H9 (cell line): ENCODE measurements around the gene DENND10. TPM values are rescaled to one million over a fixed set of nuclear protein-coding genes. Genes with fewer than 3 reads are reported as not detected.

Source experiments
- DNase-seq: peaks from one replicate; pipeline ENCODE4 v3.0.0-alpha.2; 2017
- H2AFZ ChIP-seq: one replicate; pipeline ENCODE4 v1.6.1; 2013; ENCODE audit warnings: mild to moderate bottlenecking, low read length, control low read depth, moderate library complexity
- H2AK5ac ChIP-seq: 2 replicates; pipeline ENCODE4 v1.6.1; 2013; ENCODE audit warnings: low read length, control low read depth, mixed read lengths; ENCODE audit not compliant: insufficient read length
- H2BK120ac ChIP-seq: one replicate; pipeline ENCODE4 v1.6.1; 2013; ENCODE audit warnings: low read depth, mild to moderate bottlenecking, low read length, control low read depth, inconsistent platforms; ENCODE audit not compliant: poor library complexity, severe bottlenecking
- H2BK12ac ChIP-seq: 2 replicates; pipeline ENCODE4 v1.6.1; 2013; ENCODE audit warnings: low read length, control low read depth, mixed read lengths, low read depth; ENCODE audit not compliant: insufficient read length
- H2BK15ac ChIP-seq: 2 replicates; pipeline ENCODE4 v1.6.1; 2013; ENCODE audit warnings: low read depth, low read length, control low read depth
- H2BK20ac ChIP-seq: one replicate; pipeline ENCODE4 v1.6.1; 2013; ENCODE audit warnings: low read depth, mild to moderate bottlenecking, low read length, control low read depth, inconsistent platforms; ENCODE audit not compliant: poor library complexity, severe bottlenecking
- H2BK5ac ChIP-seq: 2 replicates; pipeline ENCODE4 v1.6.1; 2013; ENCODE audit warnings: low read length, control low read depth, mixed read lengths; ENCODE audit not compliant: insufficient read length
- H3K14ac ChIP-seq: 2 replicates; pipeline ENCODE4 v1.6.1; 2013; ENCODE audit warnings: low read length, control low read depth; ENCODE audit not compliant: insufficient read depth
- H3K18ac ChIP-seq: 2 replicates; pipeline ENCODE4 v1.6.1; 2013; ENCODE audit warnings: low read depth, mild to moderate bottlenecking, mixed read lengths, low read length, control low read depth; ENCODE audit not compliant: insufficient read length
- H3K23ac ChIP-seq: 2 replicates; pipeline ENCODE4 v1.6.1; 2013; ENCODE audit warnings: low read length, control low read depth, mixed read lengths, low read depth; ENCODE audit not compliant: insufficient read length
- H3K23me2 ChIP-seq: 2 replicates; pipeline ENCODE4 v1.6.1; 2013; ENCODE audit warnings: low read depth, mild to moderate bottlenecking, mixed read lengths, low read length, control low read depth; ENCODE audit not compliant: insufficient read length, poor library complexity, severe bottlenecking
- H3K27ac ChIP-seq: 2 replicates; pipeline ENCODE4 v1.5.1; 2013; ENCODE audit warnings: low read length, control low read depth, mixed read lengths, low read depth; ENCODE audit not compliant: insufficient read length
- H3K27me3 ChIP-seq: 2 replicates; pipeline ENCODE4 v1.6.1; 2013; ENCODE audit warnings: low read length, control low read depth, inconsistent platforms; ENCODE audit not compliant: insufficient read depth
- H3K4ac ChIP-seq: 2 replicates; pipeline ENCODE4 v1.6.1; 2013; ENCODE audit warnings: low read depth, mild to moderate bottlenecking, control low read depth, inconsistent platforms, low read length, moderate library complexity
- H3K4me1 ChIP-seq: 2 replicates; pipeline ENCODE4 v1.6.1; 2013; ENCODE audit warnings: low read length, control low read depth, inconsistent platforms; ENCODE audit not compliant: insufficient read depth
- H3K4me2 ChIP-seq: 2 replicates; pipeline ENCODE4 v1.6.1; 2013; ENCODE audit warnings: low read length, control low read depth, mixed read lengths; ENCODE audit not compliant: insufficient read length, insufficient read depth
- H3K56ac ChIP-seq: 2 replicates; pipeline ENCODE4 v1.6.1; 2013; ENCODE audit warnings: low read depth, mild to moderate bottlenecking, mixed read lengths, low read length, control low read depth; ENCODE audit not compliant: insufficient read length
- H3K79me1 ChIP-seq: 2 replicates; pipeline ENCODE4 v1.6.1; 2013; ENCODE audit warnings: low read depth, mild to moderate bottlenecking, moderate library complexity, low read length, control low read depth, inconsistent platforms; ENCODE audit not compliant: insufficient read depth, poor library complexity, severe bottlenecking
- H3K79me2 ChIP-seq: 2 replicates; pipeline ENCODE4 v1.6.1; 2013; ENCODE audit warnings: low read length, control low read depth, inconsistent platforms; ENCODE audit not compliant: insufficient read depth
- H3K9ac ChIP-seq: 2 replicates; pipeline ENCODE4 v1.6.1; 2013; ENCODE audit warnings: low read length, control low read depth, mixed read lengths; ENCODE audit not compliant: insufficient read length; ENCODE audit errors: extremely low read depth
- H3K9me3 ChIP-seq: one replicate; pipeline ENCODE4 v1.6.1; 2013; ENCODE audit warnings: low read depth, low read length, inconsistent platforms; ENCODE audit not compliant: control insufficient read depth
- H3T11ph ChIP-seq: one replicate; pipeline ENCODE4 v1.6.1; 2013; ENCODE audit warnings: mild to moderate bottlenecking, low read length, control low read depth, inconsistent platforms
- H4K20me1 ChIP-seq: one replicate; pipeline ENCODE4 v1.6.1; 2013; ENCODE audit not compliant: control insufficient read depth, insufficient read length, insufficient read depth
- H4K5ac ChIP-seq: 2 replicates; pipeline ENCODE4 v1.6.1; 2013; ENCODE audit warnings: low read depth, mild to moderate bottlenecking, mixed read lengths, low read length, control low read depth; ENCODE audit not compliant: insufficient read length
- H4K8ac ChIP-seq: replicated peaks from 2 replicates; pipeline ENCODE4 v1.6.1; 2013; ENCODE audit warnings: low read length, control low read depth, mixed read lengths, low read depth; ENCODE audit not compliant: insufficient read length
- H4K91ac ChIP-seq: 2 replicates; pipeline ENCODE4 v1.6.1; 2013; ENCODE audit warnings: low read depth, mild to moderate bottlenecking, moderate library complexity, mixed read lengths, low read length, control low read depth; ENCODE audit not compliant: insufficient read length
- H3K27ac Mint-ChIP-seq, 3 experiments: 2 replicates in 2 of 3; 3 replicates in 1 of 3; pipeline ENCODE4 v1.8.0; 2020 to 2021; ENCODE audit warnings: mixed read lengths in 3 of 3, mild to moderate bottlenecking in 1 of 3, moderate library complexity in 1 of 3
- H3K27me3 Mint-ChIP-seq: 2 replicates; pipeline ENCODE4 v1.8.0; 2021; ENCODE audit warnings: low read depth, mild to moderate bottlenecking, moderate library complexity, mixed read lengths
- H3K36me3 Mint-ChIP-seq, 3 experiments: 2 replicates in 2 of 3; 3 replicates in 1 of 3; pipeline ENCODE4 v1.8.0; 2020 to 2021; ENCODE audit warnings: low read depth in 3 of 3, mixed read lengths in 3 of 3; ENCODE audit not compliant: insufficient read depth in 1 of 3
- H3K4me1 Mint-ChIP-seq, 2 experiments: 2 replicates each; pipeline ENCODE4 v1.8.0; 2020; ENCODE audit warnings: mixed read lengths in 2 of 2
- H3K4me3 Mint-ChIP-seq, 2 experiments: 2 replicates in 1 of 2; 3 replicates in 1 of 2; pipeline ENCODE4 v1.8.0; 2020 to 2021; ENCODE audit warnings: mild to moderate bottlenecking in 2 of 2, mixed read lengths in 2 of 2, moderate library complexity in 1 of 2
- H3K9me3 Mint-ChIP-seq, 2 experiments: 2 replicates in 1 of 2; 3 replicates in 1 of 2; pipeline ENCODE4 v1.8.0; 2020; ENCODE audit warnings: mild to moderate bottlenecking in 2 of 2, mixed read lengths in 2 of 2, moderate library complexity in 1 of 2
- CTCF ChIP-seq: fragments of 200-600 bp; sonication (generic); conservative IDR thresholded peaks from 3 replicates; pipeline ENCODE4 v1.8.0; 2021; ENCODE audit warnings: antibody characterized with exemption, mild to moderate bottlenecking
- WGBS: extraction: QIAGEN DNeasy Blood & Tissue Kit; methylation state at CpG from one replicate; pipeline ENCODE4 v1.1.7; 2013; ENCODE audit warnings: missing lambda C conversion rate, low lambda C conversion rate, mixed read lengths; ENCODE audit not compliant: insufficient read length; ENCODE audit errors: extremely low coverage; 5-methylcytosine and 5-hydroxymethylcytosine counted together
- total RNA-seq: library from RNA; stranded (reverse); gene quantifications from 2 replicates; pipeline ENCODE4 v1.2.1, GENCODE V29; 2021

DENND10 gene
- total RNA-seq, 1 experiment from 2014 or later, result 63.2 TPM

GRCh38 chr10:119167041-119167440, 63.1 kb downstream of the DENND10 start:
- Histone ChIP-seq H2BK120ac (no peak overlapping the region), H3T11ph (no peak overlapping the region), H2BK15ac (no peak overlapping the region)

More at GRCh38 chr10:119167041-119167440, 63.1 kb downstream of the DENND10 start:
- Histone ChIP-seq H4K5ac (no peak overlapping the region), H2AK5ac (no peak overlapping the region), H3K56ac (no peak overlapping the region), H4K91ac (no peak overlapping the region), H3K23me2 (peaks cover 5% of the 10 kb centered on the region), H3K4ac (no peak overlapping the region), H3K27me3 (no peaks in the 10 kb centered on the region), H4K20me1 (no peaks in the 10 kb centered on the region), H3K79me1 (no peaks in the 10 kb centered on the region), H3K4me2 (no peak overlapping the region), H4K8ac (no peak overlapping the region), H3K79me2 (no peaks in the 10 kb centered on the region), H3K18ac (no peak overlapping the region), H3K4me1 (no peaks in the 10 kb centered on the region), H2AFZ (no peak overlapping the region), H3K9ac (no peak overlapping the region), H3K9me3 (no peaks in the 10 kb centered on the region), H2BK20ac (no peak overlapping the region), H2BK5ac (no peak overlapping the region), H3K27ac (no peak overlapping the region), H2BK12ac (no peak overlapping the region), H3K23ac (no peak overlapping the region), H3K14ac (no peak overlapping the region)
- H3K27me3 Mint-ChIP-seq, result no peaks in the 10 kb centered on the region
- no peak for TF ChIP-seq CTCF
- peak overlapping the region in 1 of 2 experiments; percentile 88; a peak in 3 of 5 replicates for H3K4me3 Mint-ChIP-seq
- no peaks in the 10 kb centered on the region for H3K9me3 Mint-ChIP-seq
- no peak for DNase-seq
- H3K4me1 Mint-ChIP-seq, result peaks cover 13 to 22% of the 10 kb centered on the region in 2 experiments
- H3K27ac Mint-ChIP-seq, result peak overlapping the region in 1 of 3 experiments; percentile 29; a peak in 2 of 7 replicates
- WGBS, result no CpG with 5 or more reads among the region's 8 CpGs
- H3K36me3 Mint-ChIP-seq, result peaks cover 24 to 51% (median 43%) of the 10 kb centered on the region in 3 experiments
